C4-2B (cell line): Measurements from ENCODE around the gene AGAP1.

Experiments
- H3K27ac ChIP-seq: fragments of 450-650 bp; 2 replicates; pipeline ENCODE4 v1.5.1; 2017
- ZFX ChIP-seq: fragments of 450-650 bp; IDR thresholded peaks from 2 replicates; pipeline ENCODE4 v1.6.1; 2017
- TF ChIP-seq, protein P1 (sequence below): fragments of 450-650 bp; conservative IDR thresholded peaks from 2 replicates; pipeline ENCODE4 v1.5.1; 2017; ENCODE audit warnings: mild to moderate bottlenecking

Gene AGAP1

GRCh38 chr2:235877275-235877802, 383.5 kb downstream of the AGAP1 start:
- H3K27ac ChIP-seq, result no peak overlapping the region
- TF ChIP-seq ZFX, result no peak
- TF ChIP-seq, protein P1, sequence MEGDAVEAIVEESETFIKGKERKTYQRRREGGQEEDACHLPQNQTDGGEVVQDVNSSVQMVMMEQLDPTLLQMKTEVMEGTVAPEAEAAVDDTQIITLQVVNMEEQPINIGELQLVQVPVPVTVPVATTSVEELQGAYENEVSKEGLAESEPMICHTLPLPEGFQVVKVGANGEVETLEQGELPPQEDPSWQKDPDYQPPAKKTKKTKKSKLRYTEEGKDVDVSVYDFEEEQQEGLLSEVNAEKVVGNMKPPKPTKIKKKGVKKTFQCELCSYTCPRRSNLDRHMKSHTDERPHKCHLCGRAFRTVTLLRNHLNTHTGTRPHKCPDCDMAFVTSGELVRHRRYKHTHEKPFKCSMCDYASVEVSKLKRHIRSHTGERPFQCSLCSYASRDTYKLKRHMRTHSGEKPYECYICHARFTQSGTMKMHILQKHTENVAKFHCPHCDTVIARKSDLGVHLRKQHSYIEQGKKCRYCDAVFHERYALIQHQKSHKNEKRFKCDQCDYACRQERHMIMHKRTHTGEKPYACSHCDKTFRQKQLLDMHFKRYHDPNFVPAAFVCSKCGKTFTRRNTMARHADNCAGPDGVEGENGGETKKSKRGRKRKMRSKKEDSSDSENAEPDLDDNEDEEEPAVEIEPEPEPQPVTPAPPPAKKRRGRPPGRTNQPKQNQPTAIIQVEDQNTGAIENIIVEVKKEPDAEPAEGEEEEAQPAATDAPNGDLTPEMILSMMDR, result no peak

DNA sequence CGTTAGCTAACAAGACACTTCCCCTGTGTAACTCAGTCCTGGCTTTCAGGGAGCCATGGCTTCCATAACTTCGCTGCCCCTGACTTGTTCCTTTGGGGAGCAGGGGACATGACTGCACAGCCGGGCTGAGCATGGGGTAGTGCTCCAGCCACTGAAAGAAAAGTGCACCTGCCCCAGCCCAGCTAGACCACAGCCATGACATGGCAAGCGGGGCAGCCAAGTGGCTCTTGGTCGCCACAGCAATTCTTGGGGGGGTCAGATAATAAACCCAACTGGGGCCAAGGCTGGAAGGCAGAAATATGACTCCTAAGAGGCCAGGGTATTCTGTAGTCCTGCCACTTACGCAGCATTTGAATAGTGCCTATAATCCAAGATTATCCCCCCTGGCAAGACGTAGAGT, 385.3 kb downstream of the AGAP1 start:
- TF ChIP-seq, protein P1, result no peak
- TF ChIP-seq ZFX, result no peak
- no peak overlapping the region for H3K27ac ChIP-seq

- TF ChIP-seq ZFX, result no peak
- TF ChIP-seq, protein P1, result no peak
- H3K27ac ChIP-seq, result no peak overlapping the region
Observed at GRCh38 chr2:235883675-235884074, 389.8 kb downstream of the AGAP1 start.

DNA sequence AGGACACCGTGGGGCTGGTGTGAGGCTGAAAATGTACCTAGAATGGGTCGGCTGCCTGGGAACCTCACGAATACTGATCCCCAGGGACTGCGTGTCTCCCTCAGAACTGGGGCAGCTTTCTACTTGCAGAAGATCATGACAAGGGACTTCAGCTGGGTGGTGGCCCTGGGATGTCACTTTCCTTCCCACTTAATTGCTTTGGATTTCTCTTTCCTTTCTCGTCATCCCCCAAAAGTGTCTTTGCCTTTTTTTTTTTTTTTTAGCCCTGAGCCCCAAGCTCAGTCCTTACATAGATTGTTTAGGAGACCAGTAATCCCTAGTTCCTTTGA, 395.4 kb downstream of the AGAP1 start:
- no peak for TF ChIP-seq ZFX
- TF ChIP-seq, protein P1, result no peak
- no peak overlapping the region for H3K27ac ChIP-seq

DNA sequence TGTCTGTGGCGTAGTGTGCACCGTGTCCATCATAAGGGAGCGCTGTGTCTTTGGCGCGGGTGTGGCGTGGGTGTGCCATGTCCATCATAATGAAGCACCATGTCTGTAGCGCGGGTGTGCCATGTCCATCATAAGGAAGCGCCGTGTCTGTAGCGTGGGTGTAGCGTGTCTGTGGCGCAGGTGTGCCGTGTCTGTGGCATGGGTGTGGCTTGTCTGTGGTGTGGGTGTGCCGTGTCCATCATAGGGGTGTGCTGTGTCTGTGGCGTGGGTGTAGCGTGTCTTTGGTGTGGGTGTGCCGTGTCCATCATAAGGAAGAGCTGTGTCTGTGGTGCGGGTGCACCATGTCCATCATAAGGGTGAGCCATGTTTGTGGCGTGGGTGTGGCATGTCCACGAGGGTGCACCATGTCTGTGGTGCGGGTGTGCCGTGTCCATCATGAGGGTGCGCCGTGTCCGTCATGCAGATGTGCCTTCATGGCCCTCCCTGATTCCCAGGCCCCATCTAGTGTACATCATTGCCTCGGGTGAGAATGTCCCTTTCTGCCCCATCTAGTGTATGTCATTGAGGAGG, 399.4 kb downstream of the AGAP1 start:
- TF ChIP-seq ZFX, result no peak
- TF ChIP-seq, protein P1, result no peak

GRCh38 chr2:235894839-235895238, 401.0 kb downstream of the AGAP1 start:
- H3K27ac ChIP-seq, result no peak overlapping the region
- TF ChIP-seq, protein P1, result no peak
- TF ChIP-seq ZFX, result no peak

More for the DNA sequence above, 399.4 kb downstream of the AGAP1 start:
- H3K27ac ChIP-seq, result no peak overlapping the region

DNA sequence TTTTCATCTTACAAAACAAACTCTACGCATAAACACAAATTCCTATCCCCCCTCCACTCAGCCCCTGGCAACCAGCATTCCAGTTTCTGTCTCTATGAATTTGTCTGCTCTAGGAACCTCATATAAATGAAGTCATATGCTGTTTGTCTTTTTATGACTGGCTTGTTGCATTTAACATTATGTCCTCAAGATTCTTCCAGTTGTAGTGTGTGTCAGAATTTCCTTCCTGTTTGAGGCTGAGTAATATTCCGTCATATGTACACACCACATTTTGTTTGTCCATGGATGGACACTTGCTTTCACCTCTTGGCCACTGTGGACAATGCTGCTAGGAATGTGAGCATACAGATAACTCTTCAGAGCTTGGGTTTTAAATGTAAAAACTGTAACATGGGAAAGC, 402.2 kb downstream of the AGAP1 start:
- H3K27ac ChIP-seq, result no peak overlapping the region
- TF ChIP-seq ZFX, result no peak
- TF ChIP-seq, protein P1, result no peak
